Peyer's patch (tissue), 4 donors: ENCODE measurements around the gene SINHCAF.

ENCODE experiments used
- POLR2A ChIP-seq, 2 donors: fragments of 450-650 bp; IDR thresholded peaks; one replicate each; pipeline ENCODE4 v1.5.1; 2017; ENCODE audit warnings: antibody characterized with exemption in 2 of 2, mild to moderate bottlenecking in 2 of 2, moderate library complexity in 2 of 2
- TF ChIP-seq, protein P1 (sequence below), 6 experiments: fragments of 450-650 bp in 4 of 6; fragments of 200-600 bp in 2 of 6; sonication (generic) in 1 of 6; IDR thresholded peaks; one replicate each; pipeline ENCODE4 v1.5.1; 2017 to 2019; ENCODE audit warnings: antibody characterized with exemption in 6 of 6, mild to moderate bottlenecking in 3 of 6, moderate library complexity in 1 of 6

DNA sequence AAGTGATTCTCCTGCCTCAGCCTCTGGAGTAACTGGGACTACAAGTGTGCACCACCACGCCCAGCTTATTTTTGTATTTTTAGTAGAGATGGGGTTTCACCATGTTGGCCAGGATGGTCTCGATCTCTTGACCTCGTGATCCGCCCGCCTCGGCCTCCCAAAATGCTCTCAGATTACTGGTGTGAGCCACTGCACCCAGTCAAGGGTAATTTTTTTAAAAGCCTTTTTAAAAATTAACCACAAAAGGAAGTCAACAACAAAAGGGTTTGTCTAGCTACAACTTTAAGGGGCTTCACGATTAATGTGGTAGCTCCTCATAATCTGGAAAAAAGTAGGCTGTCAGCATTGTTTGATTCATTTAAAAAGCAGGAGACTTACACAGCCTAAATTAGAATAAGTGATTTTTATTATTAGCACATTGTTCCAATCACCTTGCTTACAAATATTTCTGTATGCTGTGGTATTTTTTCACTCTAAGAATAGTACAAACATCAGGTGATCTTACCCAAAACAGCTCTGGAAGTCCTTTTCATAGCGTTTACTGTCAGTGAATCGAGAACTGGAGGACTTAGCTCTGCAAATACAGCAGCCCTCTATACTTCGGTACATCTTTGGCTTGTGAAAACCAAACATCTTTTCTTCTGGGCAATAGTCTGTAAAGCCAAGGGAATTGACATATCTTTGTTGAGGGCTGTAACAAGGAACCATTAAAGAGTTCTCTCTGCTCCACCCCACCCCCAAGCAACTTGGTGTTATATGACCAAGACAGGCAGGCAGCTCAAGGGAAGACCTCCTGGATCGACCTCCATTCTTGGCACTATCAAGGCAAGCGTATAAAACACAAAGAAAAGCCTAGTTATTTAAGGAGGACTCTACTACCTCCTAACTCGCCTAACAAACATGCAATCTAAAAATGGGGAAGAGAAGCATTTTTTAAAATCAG, 28.1 kb downstream of the SINHCAF start:
- TF ChIP-seq, protein P1, sequence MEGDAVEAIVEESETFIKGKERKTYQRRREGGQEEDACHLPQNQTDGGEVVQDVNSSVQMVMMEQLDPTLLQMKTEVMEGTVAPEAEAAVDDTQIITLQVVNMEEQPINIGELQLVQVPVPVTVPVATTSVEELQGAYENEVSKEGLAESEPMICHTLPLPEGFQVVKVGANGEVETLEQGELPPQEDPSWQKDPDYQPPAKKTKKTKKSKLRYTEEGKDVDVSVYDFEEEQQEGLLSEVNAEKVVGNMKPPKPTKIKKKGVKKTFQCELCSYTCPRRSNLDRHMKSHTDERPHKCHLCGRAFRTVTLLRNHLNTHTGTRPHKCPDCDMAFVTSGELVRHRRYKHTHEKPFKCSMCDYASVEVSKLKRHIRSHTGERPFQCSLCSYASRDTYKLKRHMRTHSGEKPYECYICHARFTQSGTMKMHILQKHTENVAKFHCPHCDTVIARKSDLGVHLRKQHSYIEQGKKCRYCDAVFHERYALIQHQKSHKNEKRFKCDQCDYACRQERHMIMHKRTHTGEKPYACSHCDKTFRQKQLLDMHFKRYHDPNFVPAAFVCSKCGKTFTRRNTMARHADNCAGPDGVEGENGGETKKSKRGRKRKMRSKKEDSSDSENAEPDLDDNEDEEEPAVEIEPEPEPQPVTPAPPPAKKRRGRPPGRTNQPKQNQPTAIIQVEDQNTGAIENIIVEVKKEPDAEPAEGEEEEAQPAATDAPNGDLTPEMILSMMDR (IDR thresholded peaks at IDR 0.05): no peak
- TF ChIP-seq POLR2A (IDR thresholded peaks at IDR 0.05): no peak
